ENCODE measurements around the gene AKR7A3.
"Not testable (repeated sequence)": the region's sequence is repeated elsewhere in the genome, so short reads cannot be mapped to it uniquely, and the experiment has no call there.

The AKR7A3 gene

GRCh38 chr1:19288324-19289241, at the start of gene AKR7A3:
Gene AKR7A3 (minus strand): TSS chr1:19288770. CDS start chr1:19288709, 61 bp downstream.
- DNase-seq = not testable (repeated sequence)

- DNase-seq = peak; percentile 49
Observed at GRCh38 chr1:19338323-19338762, 49.8 kb upstream of the AKR7A3 start.

GRCh38 chr1:19337289-19337688, 48.7 kb upstream of the AKR7A3 start:
- DNase-seq = no peak

- DNase-seq = no peak
Observed at GRCh38 chr1:19336543-19336942, 48.0 kb upstream of the AKR7A3 start.

DNA sequence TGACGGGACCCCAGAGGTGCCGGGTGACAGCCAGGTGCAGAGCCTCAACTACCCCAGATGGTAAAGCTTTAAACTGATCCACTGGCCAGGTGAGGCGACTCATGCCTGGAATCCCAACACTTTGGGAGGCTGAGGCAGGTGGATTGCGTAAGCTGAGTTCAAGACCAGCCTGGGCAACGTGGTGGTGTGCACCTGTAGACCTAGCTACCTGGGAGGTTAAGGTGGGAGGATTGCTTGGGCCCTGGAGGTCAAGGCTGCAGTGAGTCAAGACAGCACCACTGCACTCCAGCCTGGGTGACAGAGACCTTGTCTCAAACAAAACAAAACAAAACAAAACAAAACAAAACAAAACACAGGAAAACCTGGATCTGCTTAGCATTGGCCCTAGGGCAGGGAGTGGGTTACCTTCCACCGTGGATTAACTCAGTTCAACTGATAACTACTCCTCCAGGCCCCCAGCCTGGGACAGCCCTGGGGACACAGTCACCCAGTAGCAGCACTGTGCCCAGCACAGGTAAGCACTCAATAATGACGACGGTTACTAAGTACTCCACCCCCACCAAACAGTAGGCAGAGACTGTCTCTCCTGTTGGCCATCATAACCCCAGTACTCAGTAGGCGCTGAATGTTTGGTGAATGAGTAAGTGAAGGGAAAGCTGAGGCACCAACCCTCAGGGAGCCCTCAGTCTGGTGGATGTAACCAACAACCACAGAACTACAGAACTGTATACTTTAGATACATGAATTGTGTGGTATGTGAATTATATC, 45.2 kb upstream of the AKR7A3 start:
- DNase-seq = peak; percentile 17

DNA sequence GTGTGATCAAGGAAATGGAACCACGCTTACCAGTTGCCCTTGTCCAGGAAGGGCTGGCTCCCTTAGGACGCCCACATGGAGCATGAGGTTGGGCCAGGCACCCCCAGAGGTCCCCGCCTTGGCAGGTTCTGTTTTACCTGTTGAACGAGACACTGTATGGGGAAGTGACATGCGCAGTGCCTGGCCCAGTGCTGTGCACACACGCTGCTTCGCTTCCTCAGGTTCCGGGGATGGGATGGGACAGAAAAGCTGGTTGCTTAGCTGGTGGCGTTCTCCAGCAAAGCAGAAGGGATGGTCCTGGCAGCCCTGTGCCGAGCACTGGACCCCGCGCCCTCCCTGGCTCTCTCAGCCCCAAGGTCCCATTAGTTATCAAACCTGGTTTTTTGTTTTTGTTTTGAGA, 44.3 kb upstream of the AKR7A3 start:
- no peak for DNase-seq

- no peak for DNase-seq
Observed at GRCh38 chr1:19331262-19331878, 42.8 kb upstream of the AKR7A3 start.

DNA sequence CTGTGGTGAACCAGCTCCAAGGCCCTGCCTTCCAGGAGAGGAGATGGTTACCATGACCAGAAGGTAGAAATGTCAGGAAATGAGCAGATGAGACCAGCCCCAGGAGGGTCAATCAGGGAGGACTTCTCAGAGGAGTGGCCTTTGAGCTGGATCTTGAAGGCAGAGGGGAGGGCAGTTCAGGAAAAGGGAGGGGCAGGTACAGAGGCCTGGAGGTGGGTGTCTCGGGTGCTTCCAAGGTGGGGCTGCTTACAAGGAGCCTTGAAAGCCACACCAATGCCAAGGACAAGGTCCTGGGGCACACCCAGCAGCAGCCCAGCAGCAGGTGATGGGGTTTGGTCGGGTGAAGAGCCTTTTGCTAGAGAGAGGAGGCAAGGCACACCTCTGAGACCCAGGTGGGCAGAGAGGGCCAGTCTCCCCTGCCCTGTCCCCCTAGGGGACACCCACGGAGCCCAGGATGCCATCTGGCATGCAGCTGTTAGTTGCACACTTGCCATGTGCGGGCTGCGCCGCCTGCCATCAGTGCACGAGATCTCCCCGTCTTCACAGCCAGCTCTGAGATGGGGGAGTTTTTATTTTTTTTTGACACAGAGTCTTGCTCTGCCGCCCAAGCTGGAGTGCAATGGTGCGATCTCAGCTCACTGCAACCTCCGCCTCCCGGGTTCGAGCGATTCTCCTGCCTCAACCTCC, 42.0 kb upstream of the AKR7A3 start:
- no peak for DNase-seq

DNA sequence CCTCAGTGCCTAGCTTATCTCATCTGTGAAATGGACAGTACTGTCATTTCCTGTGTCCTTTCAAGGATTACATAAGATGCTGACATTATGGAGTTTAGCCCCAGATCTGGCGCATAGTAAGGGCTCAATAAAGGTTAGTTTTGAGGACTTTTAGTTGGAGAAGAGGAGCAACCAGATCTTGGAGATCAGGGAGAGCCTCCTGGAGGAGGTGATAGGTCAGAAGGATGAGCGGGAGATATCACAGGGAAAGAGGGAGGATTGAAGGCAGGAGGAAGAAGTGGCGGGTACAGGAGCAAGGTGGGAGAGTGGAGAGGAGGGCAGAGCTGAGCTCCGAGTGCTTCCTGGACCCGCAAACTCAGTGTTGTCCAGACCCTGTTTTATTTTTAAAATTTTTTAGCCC, 41.0 kb upstream of the AKR7A3 start:
- DNase-seq = no peak

GRCh38 chr1:19329188-19329587, 40.6 kb upstream of the AKR7A3 start:
- no peak for DNase-seq

GRCh38 chr1:19328486-19328885, 39.9 kb upstream of the AKR7A3 start:
- no peak for DNase-seq

GRCh38 chr1:19327736-19328135, 39.2 kb upstream of the AKR7A3 start:
- DNase-seq = no peak

DNA sequence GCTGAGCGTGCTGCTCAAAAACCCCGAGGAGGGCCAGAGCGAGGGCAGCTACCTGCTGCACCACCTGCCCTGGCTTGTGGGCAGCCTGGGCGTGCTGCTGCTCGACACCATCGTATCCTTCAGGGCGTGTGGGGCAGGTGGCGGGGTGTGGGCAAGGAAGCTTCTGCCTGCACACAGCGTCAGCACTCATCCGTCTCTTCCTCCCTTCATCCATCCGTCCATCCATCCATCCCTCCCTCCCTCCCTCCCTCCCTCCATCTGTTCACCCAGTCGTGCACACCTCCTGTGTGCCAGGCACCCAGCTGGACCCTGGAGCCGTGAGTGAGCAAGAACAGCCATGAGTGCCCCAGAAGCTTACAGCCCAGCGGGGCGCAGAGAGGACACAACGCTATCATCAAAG, 38.7 kb upstream of the AKR7A3 start:
- no peak for DNase-seq

- no peak for DNase-seq
Observed at GRCh38 chr1:19326748-19327065, 38.1 kb upstream of the AKR7A3 start.

GRCh38 chr1:19325958-19326747, 37.6 kb upstream of the AKR7A3 start:
- DNase-seq = no peak

GRCh38 chr1:19325368-19325957, 36.9 kb upstream of the AKR7A3 start:
- DNase-seq = no peak

DNA sequence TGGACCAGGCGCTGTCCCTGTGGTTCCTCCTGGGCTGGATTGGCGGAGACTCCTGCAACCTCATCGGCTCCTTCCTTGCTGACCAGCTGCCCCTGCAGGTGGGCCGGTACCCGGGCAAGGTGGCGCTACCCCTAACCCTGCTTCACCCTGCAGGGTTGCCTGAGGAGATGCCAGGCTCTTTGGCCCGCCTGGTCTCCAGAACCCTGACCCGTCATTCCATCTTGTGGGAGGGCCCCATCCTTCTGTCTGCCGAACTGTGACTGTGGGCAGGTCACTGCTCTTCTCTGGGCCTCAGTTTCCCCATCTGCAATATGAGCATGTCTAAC, 36.1 kb upstream of the AKR7A3 start:
- no peak for DNase-seq

DNA sequence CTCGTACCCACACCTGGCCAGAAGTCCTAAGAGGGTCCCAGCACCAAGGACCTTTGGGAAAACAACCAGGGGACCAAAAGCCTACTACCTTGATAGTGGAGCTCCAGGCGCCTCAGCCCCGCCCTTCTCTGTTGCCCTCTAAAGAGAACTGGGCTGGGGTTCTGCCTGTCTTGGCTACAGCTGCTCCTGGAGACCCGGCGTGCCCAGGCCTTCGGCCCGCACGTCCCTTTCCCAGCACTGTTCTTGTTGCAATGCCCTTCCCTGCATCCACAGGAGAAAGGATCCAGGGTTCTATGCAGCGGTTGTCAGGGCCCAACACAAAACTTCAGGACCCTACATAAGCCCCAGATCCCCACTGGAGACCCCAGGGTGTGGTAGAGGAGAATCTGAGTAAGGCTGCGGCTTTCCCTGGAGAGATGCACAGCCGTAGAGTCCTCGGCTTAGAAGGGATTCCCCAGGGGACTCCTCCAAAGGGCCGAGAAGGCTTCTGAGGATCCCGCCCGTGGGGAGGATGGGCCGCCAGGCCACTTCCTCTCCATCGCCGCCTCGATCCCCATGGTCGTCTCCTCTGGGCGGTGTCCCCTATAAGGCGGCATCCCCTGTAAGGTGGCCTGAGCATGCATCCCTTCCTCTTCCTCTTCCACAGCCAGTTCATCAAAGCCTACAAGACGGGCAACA, 35.6 kb upstream of the AKR7A3 start:
- DNase-seq = no peak

DNA sequence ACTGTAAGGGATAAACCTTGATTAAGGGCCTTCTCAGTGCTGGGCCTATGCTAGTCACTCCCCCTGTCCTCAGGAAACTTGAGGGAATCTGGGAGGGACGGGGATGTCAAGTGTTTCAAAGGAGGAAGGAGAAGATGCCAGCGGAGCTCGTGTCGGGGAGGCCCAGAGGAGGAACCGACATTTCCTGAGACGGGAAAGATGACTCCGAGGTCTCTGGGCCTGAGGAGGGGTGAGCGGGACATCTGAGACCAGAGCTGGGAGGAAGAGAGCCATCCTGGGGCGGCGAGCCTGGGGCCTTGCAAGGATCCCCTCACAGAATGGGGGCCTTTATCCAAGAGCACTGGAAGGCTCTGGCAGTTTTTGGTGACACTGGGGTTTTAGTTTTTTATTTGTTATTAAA, 33.9 kb upstream of the AKR7A3 start:
- DNase-seq = no peak

DNA sequence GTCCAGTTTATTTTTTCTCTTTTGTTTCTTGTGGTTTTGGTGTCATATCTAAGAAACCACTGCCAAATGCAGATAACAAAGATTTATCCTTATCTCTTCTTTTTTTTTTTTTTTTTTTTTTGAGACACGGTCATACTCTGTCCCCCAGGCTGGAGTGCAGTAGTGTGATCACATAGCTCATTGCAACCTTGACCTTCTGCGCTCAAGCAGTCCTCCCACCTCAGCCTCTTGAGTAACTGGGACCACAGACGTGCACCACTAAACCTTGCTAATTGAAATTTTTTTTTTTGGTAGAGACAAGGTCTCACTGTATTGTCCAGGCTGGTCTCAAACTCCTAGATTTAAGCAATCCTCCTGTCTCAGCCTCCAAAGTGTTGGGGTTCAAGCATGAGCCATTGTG, 32.5 kb upstream of the AKR7A3 start:
- DNase-seq = no peak

GRCh38 chr1:19319196-19319595, 30.6 kb upstream of the AKR7A3 start:
- DNase-seq = no peak
